Activated CD8-positive, alpha-beta memory T cell treated with anti-CD3 and anti-CD28 coated beads, Interleukin-2, amount 50 U/mL, for 48 hours (primary cell): ENCODE measurements around the gene OR4B1.
"Not testable (repeated sequence)": the region's sequence is repeated elsewhere in the genome, so short reads cannot be mapped to it uniquely, and the experiment has no call there.

ENCODE experiments used
- DNase-seq: peaks from one replicate; pipeline ENCODE4 v3.0.0-alpha.2; 2020

Gene OR4B1, protein sequence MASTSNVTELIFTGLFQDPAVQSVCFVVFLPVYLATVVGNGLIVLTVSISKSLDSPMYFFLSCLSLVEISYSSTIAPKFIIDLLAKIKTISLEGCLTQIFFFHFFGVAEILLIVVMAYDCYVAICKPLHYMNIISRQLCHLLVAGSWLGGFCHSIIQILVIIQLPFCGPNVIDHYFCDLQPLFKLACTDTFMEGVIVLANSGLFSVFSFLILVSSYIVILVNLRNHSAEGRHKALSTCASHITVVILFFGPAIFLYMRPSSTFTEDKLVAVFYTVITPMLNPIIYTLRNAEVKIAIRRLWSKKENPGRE

GRCh38 chr11:48216510-48216909, at the start of gene OR4B1:
OR4B1 (plus strand) TSS chr11:48216810; CDS start chr11:48216810, 0 bp downstream.
- DNase-seq: no peak

DNA sequence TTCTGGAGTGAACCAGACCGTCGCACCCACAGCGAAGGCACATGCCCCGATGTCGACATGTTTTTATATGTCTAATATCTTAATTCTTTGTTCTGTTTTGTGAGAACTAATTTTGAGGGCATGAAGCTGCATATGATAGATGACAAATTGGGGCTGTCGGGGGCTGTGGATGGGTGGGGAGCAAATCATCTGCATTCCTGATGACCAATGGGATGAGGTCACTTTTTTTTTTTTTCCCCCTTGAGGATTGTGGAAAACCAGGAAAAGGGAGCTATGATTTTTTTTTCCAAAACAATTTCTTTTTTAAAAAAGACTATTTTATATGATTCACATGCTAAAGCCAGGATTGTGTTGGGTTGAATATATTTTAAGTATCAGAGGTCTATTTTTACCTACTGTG, 49.2 kb upstream of the OR4B1 start:
- no peak for DNase-seq

- DNase-seq: no peak
Measured at GRCh38 chr11:48168815-48169214, 47.8 kb upstream of the OR4B1 start.

- DNase-seq: no peak
Measured at GRCh38 chr11:48169259-48169658, 47.4 kb upstream of the OR4B1 start.

DNA sequence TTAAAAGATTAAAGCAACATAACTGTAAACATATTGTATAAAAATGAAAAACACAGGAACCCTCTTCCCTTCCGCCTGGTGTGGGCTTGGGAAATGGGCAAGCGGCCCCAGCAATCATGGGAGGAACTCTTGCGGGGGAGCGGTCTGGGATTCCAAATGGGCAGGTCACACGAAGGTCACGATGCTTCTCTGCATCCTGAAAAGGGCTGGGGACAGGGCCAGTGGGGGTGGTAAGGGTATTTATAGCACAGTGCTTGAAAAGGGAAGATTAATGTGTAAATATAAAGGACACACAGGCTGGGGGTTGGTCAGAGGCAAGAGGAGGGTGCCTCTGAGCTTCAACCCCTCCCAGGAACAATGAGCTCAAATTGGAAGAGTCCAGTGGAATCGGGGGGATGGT, 46.9 kb upstream of the OR4B1 start:
- no peak for DNase-seq

- no peak for DNase-seq
Measured at GRCh38 chr11:48170241-48171233, 46.1 kb upstream of the OR4B1 start.

GRCh38 chr11:48172818-48173609, 43.6 kb upstream of the OR4B1 start:
- peak; percentile 86 for DNase-seq

DNA sequence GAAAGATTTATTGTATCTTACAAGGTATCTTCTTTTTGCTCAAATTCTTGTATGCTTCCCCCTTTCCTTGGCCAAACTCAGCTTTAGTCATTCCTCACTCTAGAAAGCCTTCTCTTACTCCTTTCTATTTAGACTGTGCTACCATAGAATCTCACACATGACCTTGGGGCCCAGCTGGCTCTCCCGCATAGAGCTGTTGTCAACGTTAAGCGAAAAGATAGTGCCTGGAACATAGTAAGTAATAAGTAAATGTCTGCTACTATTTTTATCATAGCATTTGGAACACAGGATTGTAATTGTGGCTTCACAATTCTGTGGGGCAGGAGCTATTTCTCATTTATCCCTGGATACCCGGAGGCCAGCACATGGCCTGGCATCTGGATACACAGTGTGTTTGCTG, 38.9 kb upstream of the OR4B1 start:
- no peak for DNase-seq

- DNase-seq: no peak
Measured at GRCh38 chr11:48180627-48181026, 36.0 kb upstream of the OR4B1 start.

GRCh38 chr11:48182860-48183526, 33.6 kb upstream of the OR4B1 start:
- no peak for DNase-seq

DNA sequence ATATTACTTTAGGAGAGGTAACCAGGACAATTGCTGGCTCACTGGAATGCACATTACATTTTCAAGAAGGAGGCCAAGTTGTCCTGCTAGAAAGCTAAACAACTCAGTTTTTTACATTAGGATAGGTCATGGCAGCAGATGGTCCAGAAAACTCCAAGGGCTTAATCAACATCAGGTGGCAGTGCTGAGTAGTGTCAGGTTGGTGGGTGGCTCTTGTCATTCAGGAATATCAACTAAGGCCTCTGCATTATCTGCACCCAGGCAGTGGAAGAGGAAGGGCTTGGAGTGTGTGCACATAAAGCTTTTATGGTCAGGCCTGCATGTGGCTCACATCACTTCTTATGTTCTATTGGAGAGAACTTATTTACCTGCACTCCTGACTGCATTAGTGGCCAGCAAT, 32.2 kb upstream of the OR4B1 start:
- DNase-seq: no peak

DNA sequence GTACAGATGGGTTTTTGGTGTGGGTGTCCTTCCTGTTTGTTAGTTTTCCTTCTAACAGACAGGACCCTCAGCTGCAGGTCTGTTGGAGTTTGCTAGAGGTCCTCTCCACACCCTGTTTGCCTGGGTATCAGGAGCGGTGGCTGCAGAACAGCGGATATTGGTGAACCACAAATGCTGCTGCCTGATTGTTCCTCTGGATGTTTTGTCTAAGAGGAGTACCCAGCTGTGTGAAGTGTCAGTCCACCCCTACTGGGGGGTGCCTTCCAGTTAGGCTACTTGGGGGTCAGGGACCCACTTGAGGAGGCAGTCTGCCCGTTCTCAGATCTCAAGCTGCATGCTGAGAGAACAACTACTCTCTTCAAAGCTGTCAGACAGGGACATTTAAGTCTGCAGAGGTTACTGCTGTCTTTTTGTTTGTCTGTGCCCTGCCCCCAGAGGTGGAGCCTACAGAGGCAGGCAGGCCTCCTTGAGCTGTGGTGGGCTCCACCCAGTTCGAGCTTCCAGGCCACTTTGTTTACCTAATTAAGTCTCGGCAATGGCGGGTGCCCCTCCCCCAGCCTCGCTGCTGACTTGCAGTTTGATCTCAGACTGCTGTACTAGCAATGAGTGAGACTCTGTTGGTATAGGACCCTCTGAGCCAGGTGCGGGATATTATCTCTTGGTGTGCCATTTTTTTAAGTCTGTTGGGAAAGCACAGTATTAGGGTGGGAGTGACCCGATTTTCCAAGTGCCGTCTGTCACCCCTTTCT, 25.5 kb upstream of the OR4B1 start:
- not testable (repeated sequence) for DNase-seq

DNA sequence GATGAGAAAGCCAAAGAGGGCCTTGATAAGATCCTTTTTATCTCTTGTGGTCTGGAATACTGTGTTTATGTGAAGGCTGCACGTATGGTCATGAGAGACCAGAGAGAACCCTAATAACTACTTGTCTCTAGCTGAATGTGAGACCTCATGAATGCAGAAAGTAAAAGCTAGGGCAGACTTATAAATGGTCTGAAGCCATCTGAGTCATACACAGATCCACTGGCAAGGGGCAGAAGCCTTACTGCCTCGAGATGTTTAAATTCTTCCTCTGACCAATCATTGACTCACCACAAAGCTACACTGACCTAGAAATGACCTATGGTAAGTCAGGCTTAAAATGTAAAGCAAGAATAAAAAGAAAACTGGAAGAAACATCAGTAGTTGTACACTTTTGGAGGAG, 22.7 kb upstream of the OR4B1 start:
- no peak for DNase-seq

- DNase-seq: no peak
Measured at GRCh38 chr11:48207881-48208280, 8.7 kb upstream of the OR4B1 start.

GRCh38 chr11:48210052-48210451, 6.6 kb upstream of the OR4B1 start:
- DNase-seq: no peak

DNA sequence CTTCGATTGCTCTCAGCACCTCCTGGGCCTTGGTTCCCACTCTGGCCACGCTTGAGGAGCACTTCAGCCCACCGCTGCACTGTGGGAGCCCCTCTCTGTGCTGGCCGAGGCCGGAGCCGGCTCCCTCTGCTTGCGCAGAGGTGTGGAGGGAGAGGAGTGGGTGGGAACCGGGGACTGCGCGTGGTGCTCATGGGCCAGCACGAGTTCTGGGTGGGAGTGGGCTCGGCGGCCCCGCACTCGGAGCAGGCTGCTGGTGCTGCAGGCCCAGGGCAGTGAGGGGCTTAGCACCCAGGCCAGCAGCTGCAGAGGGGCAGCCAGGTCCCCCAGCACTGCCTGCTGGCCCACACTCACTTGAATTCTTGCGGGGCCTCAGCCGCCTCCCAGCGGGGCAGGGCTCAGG, 12.2 kb downstream of the OR4B1 start:
- DNase-seq: no peak

- not testable (repeated sequence) for DNase-seq
Measured at GRCh38 chr11:48230057-48230456, 13.4 kb downstream of the OR4B1 start.

- no peak for DNase-seq
Measured at GRCh38 chr11:48237727-48238126, 21.1 kb downstream of the OR4B1 start.

DNA sequence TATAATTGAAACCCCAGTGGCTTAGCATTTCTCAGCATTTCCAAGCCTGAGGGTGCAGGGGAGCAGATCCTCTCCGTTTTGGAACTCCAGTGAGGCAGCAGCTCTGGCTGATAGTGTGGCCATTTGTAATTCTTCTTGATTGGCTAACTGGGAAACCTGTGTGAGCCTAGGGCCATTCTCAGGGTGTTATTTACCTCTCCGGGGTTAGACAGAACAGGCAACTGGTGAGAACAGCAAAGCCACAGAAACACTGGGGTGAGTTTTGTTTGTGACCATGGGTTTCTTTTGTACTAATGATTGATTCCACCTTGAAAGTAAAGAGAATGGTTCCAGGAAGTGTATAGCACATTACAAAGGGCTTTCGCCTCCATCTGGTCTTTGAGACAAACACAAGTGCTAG, 25.9 kb downstream of the OR4B1 start:
- no peak for DNase-seq

- DNase-seq: no peak
Measured at GRCh38 chr11:48244804-48245203, 28.2 kb downstream of the OR4B1 start, which contains the start of gene OR4X2. OR4X2 (plus strand) TSS chr11:48245104; CDS start chr11:48245104, 0 bp downstream.

GRCh38 chr11:48248902-48249301, 32.3 kb downstream of the OR4B1 start:
- no peak for DNase-seq

GRCh38 chr11:48261600-48261999, 45.0 kb downstream of the OR4B1 start:
- no peak for DNase-seq
